NCI-H1436 (cell line): ENCODE data around the gene TMEM185A.
"Not testable (repeated sequence)": the region's sequence is repeated elsewhere in the genome, so short reads cannot be mapped to it uniquely, and the experiment has no call there.

Source experiments
- DNase-seq: peaks from one replicate; lab custom pipeline; 2025; lab: John Stamatoyannopoulos, UW

Gene TMEM185A

GRCh38 chrX:149631234-149632165 is at the start of gene TMEM185A:
TMEM185A (minus strand) TSS chrX:149631792; CDS start chrX:149631580, 212 bp downstream.
- DNase-seq, result peak; percentile 77

GRCh38 chrX:149681182-149681581 is 49.6 kb upstream of the TMEM185A start:
- DNase-seq, result no peak

- not testable (repeated sequence) for DNase-seq
Measured at GRCh38 chrX:149679164-149679678, 47.6 kb upstream of the TMEM185A start.

- DNase-seq, result not testable (repeated sequence)
Measured at GRCh38 chrX:149675554-149675953, 44.0 kb upstream of the TMEM185A start.

DNA sequence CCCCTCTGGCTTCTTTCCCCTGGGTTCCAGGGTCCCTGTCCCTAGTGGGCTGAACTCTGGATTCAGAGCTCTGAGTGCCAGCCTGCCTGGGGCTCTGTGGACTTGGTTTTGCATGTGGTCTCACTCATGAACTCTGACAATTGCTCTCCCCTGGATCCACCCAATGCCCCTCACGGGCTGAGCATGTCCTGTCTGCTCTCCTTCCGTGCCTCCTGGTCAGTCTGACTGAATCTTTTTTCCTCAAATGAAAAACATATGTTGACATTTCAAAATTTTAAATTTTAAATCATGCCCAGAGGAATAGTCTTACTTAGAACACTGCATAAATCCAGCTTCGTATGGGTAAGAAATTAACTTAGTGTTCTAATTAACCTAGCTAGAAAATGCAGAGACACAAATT is 43.5 kb upstream of the TMEM185A start:
- DNase-seq, result not testable (repeated sequence)

DNA sequence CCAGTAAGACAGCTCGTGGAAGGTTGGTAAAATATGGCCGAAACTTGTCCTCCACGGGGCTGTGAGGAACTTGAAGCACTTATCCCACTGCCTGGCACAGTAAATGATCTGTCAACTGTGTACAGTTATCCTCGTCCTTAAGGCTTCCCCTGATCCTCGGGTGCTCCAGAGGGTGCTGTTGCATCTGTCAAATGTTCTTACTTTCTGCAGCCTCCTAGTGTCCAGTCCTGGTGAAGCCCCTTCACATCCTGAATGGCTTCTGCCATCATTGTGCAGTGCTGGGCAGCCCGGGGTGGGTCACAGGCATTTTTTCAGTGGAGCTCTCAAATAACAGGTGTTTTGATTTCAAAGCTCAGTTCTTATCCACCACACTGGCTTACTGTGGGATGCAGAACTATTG is 29.0 kb upstream of the TMEM185A start:
- DNase-seq, result not testable (repeated sequence)

DNA sequence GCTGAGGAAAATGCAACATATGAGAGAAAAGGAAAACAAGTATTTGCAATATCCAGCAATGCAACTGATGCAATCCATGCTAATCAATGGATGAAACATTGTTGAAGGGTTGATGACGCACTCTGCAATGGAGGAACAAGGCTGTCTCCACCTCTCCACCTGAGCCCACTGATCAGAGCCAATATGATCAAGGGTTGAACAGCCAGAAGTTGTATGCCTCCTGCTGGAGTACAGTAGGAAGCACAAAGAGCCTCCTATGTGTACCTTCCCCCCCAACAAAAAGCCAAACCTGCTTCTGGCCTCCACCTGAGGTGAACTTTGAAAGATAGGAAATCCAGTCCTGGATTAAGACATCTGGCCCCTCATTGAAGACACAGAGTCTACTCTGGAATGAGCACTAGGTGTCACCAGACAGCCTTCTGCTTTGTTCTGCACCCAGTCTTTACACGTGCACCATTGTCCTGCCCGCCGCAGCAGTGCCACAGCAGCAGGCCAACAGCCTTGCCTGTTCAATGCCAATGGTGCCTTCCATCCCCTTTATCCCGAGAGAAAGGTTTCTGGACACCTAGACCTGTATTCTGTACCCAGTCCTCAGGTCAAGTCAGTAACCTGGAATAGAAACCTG is 24.8 kb upstream of the TMEM185A start:
- not testable (repeated sequence) for DNase-seq

DNA sequence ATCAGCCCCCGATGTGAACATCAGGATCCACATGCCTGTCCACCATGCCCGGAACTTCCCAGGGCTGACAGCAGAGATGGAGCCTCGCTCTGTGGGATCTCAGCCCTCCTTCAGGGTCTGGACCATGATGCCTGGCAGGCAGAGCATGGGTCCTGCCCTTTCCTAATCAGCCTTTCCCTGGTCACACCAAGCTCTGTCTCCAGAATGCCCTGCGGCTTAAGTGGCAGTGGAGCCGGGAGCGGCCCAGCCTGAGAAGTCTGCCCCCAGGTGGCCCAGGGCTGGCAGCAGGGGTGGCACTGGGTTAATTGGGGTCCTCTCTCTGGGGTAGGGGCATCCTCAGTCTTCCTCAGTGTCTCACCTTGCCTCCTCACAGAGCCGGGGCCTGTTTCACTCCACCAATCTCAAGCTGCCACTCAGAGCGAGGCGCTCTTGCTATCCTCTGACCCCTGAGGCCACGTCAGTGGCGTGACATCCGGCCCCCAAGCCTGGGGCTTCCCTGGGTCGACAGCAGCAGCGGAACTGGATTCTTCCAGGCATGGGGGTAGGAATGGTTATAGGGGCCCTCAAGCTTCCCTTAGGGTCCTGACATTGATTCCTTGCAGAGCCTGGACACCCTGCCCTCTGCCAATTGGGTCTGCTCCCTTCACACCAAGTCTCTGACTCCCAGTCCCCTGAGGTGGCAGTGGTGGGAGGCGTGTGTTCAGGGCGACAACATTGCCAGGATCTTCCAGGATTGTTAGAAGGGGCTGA is 20.8 kb upstream of the TMEM185A start:
- DNase-seq, result no peak

DNA sequence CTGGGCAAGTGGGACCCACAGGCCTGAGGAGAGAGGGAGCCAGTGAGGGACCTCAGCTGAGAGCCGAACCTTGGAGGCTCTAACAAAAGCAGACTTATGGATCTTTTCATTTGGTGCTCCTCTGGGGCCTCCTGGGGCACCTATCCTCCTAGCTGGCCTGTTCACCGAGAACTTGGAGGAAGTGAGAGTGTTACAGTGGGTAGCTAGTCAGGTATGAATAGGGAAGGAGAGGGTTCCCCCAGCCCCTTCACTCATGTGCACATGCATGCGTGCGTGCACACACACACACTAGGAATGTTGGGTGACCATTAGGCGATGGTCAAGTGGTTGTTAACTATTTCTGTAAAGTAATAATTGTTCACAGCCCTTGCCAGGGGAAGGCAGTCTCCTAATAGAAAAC is 18.6 kb upstream of the TMEM185A start:
- no peak for DNase-seq

GRCh38 chrX:149648932-149649331 is 17.3 kb upstream of the TMEM185A start:
- DNase-seq, result no peak

DNA sequence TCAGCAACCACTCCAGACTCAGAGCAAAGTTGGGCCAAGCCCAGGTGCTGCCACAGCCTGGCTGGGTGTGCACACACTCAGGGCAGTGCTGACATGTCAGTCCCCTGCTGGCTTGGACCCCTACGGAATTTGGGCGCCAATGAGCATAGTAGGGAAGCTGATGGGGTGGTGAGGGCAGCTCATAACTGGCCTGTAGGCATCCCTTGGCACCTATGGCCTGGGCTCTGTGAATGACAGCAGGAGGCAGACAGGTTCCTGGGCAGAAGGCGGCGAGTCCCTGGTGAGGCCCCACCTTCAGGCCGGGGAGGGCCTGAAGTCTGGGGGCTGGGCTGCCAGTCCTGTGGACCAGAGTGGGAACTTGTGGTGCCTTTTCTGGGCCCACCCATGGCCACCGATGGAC is 15.9 kb upstream of the TMEM185A start:
- DNase-seq, result no peak

DNA sequence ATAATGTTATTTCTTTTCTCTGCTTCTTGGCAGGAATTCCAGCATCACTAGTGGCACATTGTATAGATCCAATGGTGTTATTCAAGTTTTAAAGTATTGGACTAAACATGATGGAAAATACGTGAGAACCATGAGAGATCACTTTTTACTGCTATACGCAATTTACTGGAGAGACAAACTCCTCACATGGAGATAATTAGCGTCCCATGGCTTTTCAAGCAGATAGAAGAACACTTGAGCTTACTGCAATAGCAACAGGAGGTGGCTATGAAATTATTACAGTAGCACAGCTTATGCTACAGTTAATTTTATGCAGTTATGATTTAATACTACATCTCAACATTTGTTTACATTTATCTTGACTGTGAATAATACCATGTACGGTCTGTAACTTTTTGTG is 11.9 kb upstream of the TMEM185A start:
- no peak for DNase-seq

DNA sequence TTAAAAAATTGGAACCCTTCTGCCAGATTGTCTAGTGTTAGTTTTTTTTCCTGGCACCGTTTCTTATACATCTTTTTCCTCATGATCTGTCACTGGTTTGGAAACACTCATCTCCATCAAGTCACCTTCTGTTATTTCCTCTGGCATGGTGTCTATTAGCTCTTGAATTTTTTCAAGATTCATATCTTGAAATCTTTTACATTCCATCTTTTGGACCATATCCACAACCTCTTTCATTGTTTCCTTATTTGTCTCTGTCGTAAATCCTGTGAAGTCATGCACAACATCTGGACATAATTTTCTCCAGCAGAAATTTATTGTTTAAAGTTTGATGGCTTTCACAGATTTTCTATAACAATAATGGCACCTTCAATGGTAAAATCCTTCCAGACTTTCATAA is 10.2 kb upstream of the TMEM185A start:
- no peak for DNase-seq

- no peak for DNase-seq
Measured at GRCh38 chrX:149641432-149641831, 9.8 kb upstream of the TMEM185A start.

DNA sequence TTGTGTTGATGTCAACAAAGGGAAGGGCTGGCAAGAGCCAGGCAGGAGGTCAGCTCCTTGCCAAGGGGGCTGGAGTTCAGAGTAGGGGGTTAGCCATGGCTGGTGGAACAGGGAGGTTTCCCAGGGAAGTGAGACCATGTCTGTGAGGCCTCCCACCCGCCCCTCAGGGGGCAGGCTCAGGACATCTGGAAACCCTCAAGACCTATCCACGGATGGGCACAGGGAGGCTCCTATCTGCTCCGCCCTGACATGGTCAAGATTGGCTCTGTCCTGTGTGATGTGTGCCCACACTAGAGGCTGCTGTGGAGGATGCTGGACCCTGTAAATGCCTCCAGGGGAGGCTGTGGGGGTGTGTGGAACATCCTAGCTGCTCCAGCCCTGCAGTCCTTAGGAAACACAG is 8.0 kb upstream of the TMEM185A start:
- DNase-seq, result no peak

- no peak for DNase-seq
Measured at GRCh38 chrX:149638860-149639259, 7.3 kb upstream of the TMEM185A start.

GRCh38 chrX:149633511-149633910 is 1.9 kb upstream of the TMEM185A start:
- DNase-seq, result no peak

- DNase-seq, result no peak
Measured at GRCh38 chrX:149630681-149631233, 835 bp downstream of the TMEM185A start.

GRCh38 chrX:149629730-149630387 is 1.7 kb downstream of the TMEM185A start:
- DNase-seq, result no peak

DNA sequence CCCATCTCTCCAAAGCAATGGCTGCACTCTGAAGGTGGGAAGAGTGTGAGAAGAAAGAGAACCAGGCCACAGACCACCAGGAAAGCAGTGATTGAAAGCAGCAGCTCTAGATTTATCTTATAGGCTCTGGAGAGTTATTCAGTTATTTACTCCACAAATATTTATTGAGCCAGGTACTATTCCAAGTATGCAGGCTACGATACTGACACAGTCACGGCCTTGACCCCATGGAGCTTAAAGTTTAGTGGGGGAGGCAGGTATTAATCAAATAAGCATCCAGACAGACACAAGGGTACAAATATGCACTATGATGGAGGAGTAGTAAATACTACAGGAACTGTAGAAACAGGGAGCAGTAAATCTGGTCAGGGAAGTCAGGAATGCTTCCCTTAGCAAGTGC is 2.8 kb downstream of the TMEM185A start:
- DNase-seq, result no peak

DNA sequence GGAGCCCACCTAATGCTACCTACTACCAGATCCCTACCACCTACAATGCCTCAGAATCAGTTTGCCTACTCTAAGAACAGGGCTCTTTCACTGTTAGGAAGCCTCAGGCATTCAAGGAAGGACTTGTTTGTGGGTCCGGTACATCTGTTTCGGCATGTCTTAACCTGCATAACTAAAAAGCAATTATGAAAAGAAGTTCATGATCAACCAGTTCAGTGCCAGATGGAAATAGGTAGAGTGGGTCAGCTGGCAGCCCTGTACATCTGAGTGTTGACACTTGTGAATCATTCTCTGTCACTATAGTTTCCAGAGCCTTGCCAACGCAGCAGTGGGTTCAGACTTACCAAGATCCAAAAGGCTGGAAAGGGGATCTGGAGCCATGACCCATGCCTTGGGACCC is 3.3 kb downstream of the TMEM185A start:
- DNase-seq, result no peak
